H1 (cell line): ENCODE data around the gene NT5C. TPM values are rescaled to one million over a fixed set of nuclear protein-coding genes. Genes with fewer than 3 reads are reported as not detected.

Experiments
- HDAC2 ChIP-seq, 2 experiments: fragments of 300-600 bp in 1 of 2; sonication (generic) in 1 of 2; IDR thresholded peaks; 2 replicates each; pipeline ENCODE4 v1.6.1; 2011 to 2012; ENCODE audit warnings: low read depth in 2 of 2, low read length in 2 of 2, mild to moderate bottlenecking in 2 of 2, moderate library complexity in 2 of 2, borderline replicate concordance in 1 of 2, inconsistent platforms in 1 of 2
- RBBP5 ChIP-seq: IDR thresholded peaks from 2 replicates; pipeline ENCODE4 v1.7.1; 2012; ENCODE audit warnings: low read depth, mild to moderate bottlenecking, inconsistent platforms, low read length, moderate library complexity, borderline replicate concordance
- YY1 ChIP-seq: IDR thresholded peaks from 2 replicates; pipeline ENCODE4 v1.6.1; 2011; ENCODE audit warnings: low read depth, mild to moderate bottlenecking, low read length
- polyA plus RNA-seq, 7 experiments: library from polyadenylated mRNA; depleted of rRNA in 3 of 7; stranded (reverse) in 5 of 7; unstranded in 2 of 7; fragments of >200 nt in 5 of 7; fragments of 200-250 nt in 2 of 7; gene quantifications; 1 replicate in 5 of 7; 2 replicates in 1 of 7; 4 replicates in 1 of 7; pipeline versions ENCODE4 v1.2.1 to v1.2.3, GENCODE V29; 2011 to 2013; ENCODE audit warnings: missing spikeins in 2 of 7, mixed read lengths in 2 of 7
- total RNA-seq: library from RNA; stranded (reverse); fragmentation: NEBNext Ultra II Directional; extraction: Animal tissue kit (Norgen Biotek cat#: 25700); gene quantifications from 2 replicates; pipeline ENCODE4 v1.2.1, GENCODE V29; 2021

The NT5C gene
- total and polyA plus RNA-seq, 2 of the 8 experiments (the other 6 are each of a cell fraction or from before 2014, with no cell fraction given) = 52.1 to 66.4 TPM

- no peak for TF ChIP-seq HDAC2 (IDR thresholded peaks at IDR 0.05; ENCODE audit: borderline replicate concordance in 1 of 2, low read depth in 2 of 2, low read length in 2 of 2)
- TF ChIP-seq YY1 = no peak
- TF ChIP-seq RBBP5 = no peak
These were observed 2.0 kb downstream of the NT5C start (continued) for GRCh38 chr17:75129576-75129975.
